Suprapubic skin (tissue), 4 donors: ENCODE data around the gene CCDC178.

Experiments used
- EP300 ChIP-seq: sonication (generic); formaldehyde crosslinking; IDR thresholded peaks from one replicate; pipeline ENCODE4 v1.6.1; 2017; ENCODE audit warnings: antibody characterized with exemption
- POLR2A ChIP-seq, 2 donors: fragments of 450-650 bp; IDR thresholded peaks; one replicate each; pipeline ENCODE4 v1.6.1; 2017; ENCODE audit warnings: antibody characterized with exemption in 2 of 2, mild to moderate bottlenecking in 2 of 2, moderate library complexity in 2 of 2
- POLR2AphosphoS5 ChIP-seq, 3 donors: sonication (generic); formaldehyde crosslinking; IDR thresholded peaks; one replicate each; pipeline ENCODE4 v1.6.1; 2017; ENCODE audit warnings: antibody characterized with exemption in 3 of 3
- TF ChIP-seq, protein P1 (sequence below), 2 donors: fragments of 200-600 bp in 1 of 2; fragments of 450-650 bp in 1 of 2; sonication (generic) in 1 of 2; IDR thresholded peaks; one replicate each; pipeline ENCODE4 v1.5.1; 2016 to 2019; ENCODE audit warnings: antibody characterized with exemption in 2 of 2, mild to moderate bottlenecking in 1 of 2, moderate library complexity in 1 of 2

DNA sequence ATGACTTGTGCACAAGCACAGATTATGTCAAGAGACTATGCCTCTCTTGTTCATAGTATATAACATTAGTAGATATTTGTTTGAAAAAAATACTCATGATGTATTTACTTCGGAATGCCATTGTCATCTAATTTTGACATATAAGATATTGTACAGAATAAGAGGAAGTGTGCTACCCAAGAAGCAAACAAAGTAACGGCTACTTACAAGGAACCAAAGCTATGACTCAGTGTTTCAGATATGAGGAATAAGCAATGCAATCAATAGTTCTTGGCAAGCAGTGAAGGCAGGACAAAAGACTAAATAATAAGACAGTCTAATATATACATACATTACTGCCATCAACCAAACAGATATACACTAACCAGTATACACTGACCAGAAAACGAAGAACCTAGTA, 256.3 kb downstream of the CCDC178 start:
- TF ChIP-seq, protein P1, sequence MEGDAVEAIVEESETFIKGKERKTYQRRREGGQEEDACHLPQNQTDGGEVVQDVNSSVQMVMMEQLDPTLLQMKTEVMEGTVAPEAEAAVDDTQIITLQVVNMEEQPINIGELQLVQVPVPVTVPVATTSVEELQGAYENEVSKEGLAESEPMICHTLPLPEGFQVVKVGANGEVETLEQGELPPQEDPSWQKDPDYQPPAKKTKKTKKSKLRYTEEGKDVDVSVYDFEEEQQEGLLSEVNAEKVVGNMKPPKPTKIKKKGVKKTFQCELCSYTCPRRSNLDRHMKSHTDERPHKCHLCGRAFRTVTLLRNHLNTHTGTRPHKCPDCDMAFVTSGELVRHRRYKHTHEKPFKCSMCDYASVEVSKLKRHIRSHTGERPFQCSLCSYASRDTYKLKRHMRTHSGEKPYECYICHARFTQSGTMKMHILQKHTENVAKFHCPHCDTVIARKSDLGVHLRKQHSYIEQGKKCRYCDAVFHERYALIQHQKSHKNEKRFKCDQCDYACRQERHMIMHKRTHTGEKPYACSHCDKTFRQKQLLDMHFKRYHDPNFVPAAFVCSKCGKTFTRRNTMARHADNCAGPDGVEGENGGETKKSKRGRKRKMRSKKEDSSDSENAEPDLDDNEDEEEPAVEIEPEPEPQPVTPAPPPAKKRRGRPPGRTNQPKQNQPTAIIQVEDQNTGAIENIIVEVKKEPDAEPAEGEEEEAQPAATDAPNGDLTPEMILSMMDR (IDR thresholded peaks at IDR 0.05): no peak
- TF ChIP-seq EP300 (no peak), POLR2AphosphoS5 (IDR thresholded peaks at IDR 0.05) (no peak), POLR2A (IDR thresholded peaks at IDR 0.05) (no peak)
